Renal pelvis (tissue), 12 donors: ENCODE results near the gene OR10P1. TPM values are rescaled to one million over a fixed set of nuclear protein-coding genes. Genes with fewer than 3 reads are reported as not detected.
"Not testable (repeated sequence)": the region's sequence is repeated elsewhere in the genome, so short reads cannot be mapped to it uniquely, and the experiment has no call there.

ENCODE experiments used
- DNase-seq: peaks from one replicate; pipeline ENCODE4 v3.0.0-alpha.2; 2013
- long read RNA-seq, 16 experiments: transcript quantifications; one replicate each; lab custom pipeline, GENCODE V29; 2026
- polyA plus RNA-seq, 3 donors: library from polyadenylated mRNA; unstranded; fragments of 120-200 nt; gene quantifications; one replicate each; pipeline ENCODE4 v1.2.1, GENCODE V29; 2013; ENCODE audit not compliant: insufficient read length in 3 of 3

OR10P1 gene, protein sequence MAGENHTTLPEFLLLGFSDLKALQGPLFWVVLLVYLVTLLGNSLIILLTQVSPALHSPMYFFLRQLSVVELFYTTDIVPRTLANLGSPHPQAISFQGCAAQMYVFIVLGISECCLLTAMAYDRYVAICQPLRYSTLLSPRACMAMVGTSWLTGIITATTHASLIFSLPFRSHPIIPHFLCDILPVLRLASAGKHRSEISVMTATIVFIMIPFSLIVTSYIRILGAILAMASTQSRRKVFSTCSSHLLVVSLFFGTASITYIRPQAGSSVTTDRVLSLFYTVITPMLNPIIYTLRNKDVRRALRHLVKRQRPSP
- polyA plus RNA-seq = not detected
- long read RNA-seq, donor 1 = 0 reads
- long read RNA-seq, donor 2 = 0 reads
- long read RNA-seq, donor 3 = 0 reads
- long read RNA-seq, donor 4 = 0 reads
- long read RNA-seq, donor 5 = 0 reads
- long read RNA-seq, donor 6 = 0 reads
- long read RNA-seq, donor 7 = 0 reads
- long read RNA-seq, donor 8 = 0 reads
- long read RNA-seq, donor 9 = 0 reads
- long read RNA-seq, donor 10 = 0 reads
- long read RNA-seq, donor 11 = 0 reads
- long read RNA-seq, donor 12 = 0 reads
- long read RNA-seq, donor 13 = 0 reads
- long read RNA-seq, donor 14 = 0 reads
- long read RNA-seq, donor 15 = 0 reads
- long read RNA-seq, donor 16 = 0 reads

DNA sequence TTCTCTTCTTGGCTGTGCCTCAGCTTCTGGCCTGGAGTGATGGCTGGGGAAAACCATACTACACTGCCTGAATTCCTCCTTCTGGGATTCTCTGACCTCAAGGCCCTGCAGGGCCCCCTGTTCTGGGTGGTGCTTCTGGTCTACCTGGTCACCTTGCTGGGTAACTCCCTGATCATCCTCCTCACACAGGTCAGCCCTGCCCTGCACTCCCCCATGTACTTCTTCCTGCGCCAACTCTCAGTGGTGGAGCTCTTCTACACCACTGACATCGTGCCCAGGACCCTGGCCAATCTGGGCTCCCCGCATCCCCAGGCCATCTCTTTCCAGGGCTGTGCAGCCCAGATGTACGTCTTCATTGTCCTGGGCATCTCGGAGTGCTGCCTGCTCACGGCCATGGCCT, at the start of gene OR10P1:
OR10P1 (plus strand) TSS at position 40 of the 400 bp plus-strand sequence; CDS start at position 40, 0 bp downstream.
- DNase-seq = no peak

DNA sequence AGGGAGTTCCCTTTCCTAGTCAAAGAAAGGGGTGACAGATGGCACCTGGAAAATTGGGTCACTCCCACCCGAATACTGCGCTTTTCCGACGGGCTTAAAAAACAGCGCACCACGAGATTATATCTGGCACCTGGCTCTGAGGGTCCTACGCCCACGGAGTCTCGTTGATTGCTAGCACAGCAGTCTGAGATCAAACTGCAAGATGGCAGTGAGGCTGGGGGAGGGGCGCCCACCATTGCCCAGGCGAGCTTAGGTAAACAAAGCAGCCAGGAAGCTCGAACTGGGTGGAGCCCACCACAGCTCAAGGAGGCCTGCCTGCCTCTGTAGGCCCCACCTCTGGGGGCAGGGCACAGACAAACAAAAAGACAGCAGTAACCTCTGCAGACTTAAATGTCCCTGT, 46.5 kb upstream of the OR10P1 start:
- not testable (repeated sequence) for DNase-seq

DNA sequence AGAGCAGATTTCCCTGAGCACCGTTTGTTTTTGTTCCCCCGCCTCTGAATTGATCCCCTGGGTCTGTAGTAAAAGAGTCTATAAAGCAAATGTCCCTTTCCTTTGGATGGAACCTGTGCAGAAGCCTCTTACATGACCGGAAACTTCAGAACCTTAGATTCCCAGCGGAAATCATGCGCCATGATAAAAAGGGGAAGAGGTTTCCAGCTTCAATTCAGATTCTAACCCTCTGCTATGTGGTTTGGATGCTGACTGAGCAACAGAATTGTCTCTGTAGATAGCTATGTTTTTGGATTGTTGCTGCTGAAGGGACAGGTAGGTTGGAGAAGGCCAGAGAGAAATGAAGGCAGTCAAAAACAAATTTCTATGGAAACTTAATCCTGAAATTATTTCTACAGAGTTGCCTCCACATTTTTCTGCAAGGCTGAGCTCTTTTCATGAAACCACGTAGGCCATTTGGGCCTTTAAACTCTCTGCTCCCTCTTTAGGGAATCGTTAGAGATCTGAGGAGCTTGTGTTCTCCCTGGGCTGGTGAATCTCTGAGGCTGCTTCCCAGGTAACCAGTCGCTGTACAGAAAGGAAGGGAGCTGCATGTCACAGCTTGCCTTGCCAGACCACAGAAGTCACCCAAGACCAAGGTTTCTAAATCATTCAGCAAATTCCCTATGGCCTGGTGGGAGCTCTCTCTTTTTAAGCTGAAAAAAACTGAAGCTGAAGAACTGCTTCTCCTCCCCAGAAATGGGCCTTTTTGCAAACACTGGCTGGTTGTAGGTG, 28.7 kb upstream of the OR10P1 start:
- DNase-seq = no peak

DNA sequence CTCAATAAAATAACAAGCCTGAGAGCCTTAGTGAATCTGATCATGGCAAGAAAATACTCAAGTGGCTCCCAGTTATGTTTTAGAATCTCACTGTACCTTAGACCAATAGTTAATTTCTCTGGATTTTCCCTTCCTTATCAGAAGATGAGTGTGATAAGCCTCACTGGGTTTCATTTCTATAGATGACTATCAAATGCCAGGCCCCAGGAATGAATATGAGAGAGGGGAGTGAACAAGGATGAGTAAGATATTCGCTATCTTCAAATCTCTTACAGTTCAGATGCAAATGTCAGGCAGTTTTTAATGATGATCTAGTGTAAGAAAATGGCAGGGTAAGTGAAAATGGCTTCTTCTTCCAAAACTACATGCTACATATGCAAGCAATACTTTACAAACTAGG, 26.1 kb upstream of the OR10P1 start:
- no peak for DNase-seq

DNA sequence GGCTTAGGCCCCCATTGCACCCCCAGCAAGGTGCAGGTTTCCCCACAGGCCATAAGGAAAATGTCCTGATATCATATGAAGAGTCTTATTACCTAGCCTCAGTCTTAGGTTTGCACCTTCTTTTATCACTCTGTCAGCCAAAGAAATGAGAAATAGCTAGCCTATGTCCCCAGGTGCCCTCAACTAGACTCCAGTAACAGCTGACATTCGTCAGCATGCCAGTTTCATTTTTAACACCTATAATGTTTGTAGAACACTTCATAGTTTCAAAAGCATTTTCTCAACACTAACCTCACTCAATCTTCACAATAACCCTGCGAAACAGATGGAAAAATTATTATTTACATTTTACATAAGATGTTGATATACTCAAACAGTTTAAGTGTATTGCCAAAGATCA, 24.0 kb upstream of the OR10P1 start:
- no peak for DNase-seq

DNA sequence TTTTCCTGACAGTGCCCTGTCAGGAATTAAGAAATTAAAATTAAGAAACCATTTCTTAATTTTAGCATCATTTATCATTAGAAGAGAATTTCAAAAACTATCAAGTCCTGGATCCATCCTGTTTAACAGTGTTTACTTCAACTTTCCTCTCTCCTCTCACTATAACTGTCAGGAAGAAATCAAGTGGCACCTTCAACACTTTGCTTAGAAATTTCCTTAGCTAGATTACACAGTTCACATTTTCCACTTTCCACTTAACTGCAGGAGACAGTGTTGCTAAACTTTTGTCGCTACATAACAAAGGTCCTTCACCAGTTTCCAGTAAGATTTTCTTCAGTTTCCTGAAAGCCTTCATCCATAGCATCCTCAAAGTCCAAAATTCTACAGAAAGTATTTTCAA, 21.9 kb upstream of the OR10P1 start:
- DNase-seq = no peak

DNA sequence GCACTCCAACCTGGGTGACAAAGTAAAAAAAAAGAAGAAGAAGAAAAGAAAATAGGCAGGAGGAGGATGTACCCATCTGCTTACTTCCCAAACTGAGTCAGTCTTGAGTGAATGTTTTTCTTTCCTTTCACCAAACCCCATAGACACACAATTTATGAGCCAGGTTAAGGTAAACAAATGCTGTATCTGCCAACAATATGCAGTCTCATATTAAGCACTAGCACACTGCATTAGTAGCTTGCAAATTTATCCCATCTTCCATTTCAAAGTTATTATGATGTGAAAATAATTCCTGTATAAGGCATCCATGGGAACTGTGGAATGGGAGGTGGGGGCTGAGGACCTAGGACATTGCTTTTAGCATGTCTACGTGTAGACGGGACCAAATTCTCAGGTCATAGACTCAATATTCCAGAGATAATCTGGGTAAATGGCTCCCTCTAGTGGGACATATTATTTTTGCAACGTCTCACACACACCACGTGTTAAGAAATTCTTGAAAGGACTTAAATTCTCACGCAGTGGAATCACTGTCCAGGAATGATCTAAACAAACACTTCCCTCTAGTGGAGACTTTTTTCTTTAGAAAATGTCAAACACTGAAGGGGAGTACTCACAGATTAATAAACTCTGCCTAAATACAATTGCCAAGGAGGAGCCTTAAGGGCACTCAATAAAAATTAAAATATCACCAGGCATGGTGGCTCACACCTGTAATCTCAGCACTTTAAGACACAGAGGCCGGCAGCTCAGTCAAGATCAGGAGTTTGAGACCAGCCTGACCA, 17.1 kb upstream of the OR10P1 start:
- peak; percentile 93 for DNase-seq

DNA sequence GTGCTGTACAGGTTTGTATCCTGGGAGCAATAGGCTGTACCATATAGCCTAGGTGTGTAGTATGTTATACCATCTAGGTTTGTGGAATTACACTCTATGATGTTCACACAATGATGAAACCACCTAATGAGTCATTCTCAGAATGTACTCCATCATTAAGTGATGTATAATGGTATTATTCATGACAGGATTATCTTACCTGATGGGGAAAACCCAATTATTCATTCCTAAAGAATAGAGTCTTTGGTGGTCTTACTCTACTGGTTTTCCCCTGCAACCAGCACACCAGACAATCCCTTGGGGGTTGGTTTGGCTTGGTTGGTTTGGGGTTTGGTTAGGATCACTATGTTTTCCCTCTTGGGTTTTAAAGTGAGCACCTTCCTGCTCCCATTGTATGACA, 12.6 kb upstream of the OR10P1 start:
- DNase-seq = no peak

DNA sequence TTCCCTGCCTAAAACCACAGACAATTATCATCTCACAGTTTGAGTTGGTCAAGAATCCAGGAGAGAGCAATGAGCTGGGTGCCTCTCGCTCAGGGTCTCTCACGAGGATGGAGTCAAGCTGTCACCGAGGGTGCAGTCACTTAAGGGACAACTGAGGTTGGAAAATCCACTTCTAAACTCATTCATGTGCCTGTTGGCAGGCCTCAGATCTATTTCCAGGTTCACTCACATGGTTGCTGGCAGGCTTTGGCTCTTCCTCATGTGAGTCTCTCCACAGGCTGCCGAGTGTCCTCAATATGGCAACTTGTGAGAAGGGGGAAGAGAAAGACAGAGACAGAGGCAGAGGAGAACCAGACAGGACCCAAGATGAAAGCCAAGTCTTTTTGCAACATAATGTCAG, 10.5 kb upstream of the OR10P1 start:
- no peak for DNase-seq

DNA sequence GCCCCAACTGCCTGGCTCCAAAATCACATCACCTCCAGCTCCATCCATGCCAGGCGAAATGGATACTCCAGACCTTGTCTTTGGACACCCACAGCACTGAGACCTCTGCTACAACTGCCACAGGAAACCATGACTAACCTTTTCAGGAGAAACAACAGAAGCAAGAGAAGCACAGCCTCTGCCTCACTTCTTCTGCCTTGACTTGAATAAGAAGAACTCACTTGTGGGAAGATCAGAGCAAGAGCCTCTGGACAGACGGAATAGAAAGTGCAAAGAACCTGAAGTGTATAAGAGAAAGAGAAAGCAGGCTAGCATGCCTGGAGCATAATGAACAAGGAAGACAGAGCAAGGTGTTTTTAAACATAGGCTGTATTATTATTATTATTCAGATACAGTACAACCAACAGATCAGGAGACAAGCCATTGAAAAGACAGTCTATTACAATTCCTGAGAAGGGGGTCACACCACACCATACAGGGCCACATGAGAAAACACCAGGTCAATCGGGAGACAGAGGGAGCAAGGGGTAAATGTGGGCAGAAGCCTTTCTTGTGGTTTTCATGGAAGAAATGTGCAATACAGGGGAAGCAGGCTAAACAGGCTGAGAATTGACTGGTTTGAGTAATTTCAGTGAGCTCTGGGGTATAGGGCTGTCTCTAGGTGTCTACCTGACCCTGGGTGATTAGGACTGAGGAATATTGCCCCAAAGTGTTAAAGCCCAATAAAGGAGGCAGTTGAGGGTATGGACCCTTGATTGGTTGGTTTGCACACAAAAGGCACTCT, 7.4 kb upstream of the OR10P1 start:
- DNase-seq = no peak

DNA sequence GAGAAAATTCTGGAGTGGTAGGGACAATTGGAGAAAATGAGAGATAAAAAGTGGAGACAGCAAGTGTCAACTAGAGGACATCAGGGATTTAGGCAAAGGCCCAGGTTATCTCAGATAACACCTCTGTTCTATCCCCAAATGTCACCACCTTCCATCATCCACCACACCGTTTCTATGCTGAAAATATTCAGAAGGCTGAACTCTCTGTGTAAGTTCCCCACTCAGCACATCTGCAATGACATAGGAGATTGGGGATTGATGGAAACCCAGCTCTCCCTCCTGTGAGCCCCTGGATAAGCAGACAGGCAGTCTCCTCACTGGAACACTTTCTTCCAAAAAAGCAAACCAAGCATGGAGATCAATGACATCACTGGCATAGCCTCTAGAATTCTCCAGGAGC, 5.6 kb upstream of the OR10P1 start:
- DNase-seq = no peak

DNA sequence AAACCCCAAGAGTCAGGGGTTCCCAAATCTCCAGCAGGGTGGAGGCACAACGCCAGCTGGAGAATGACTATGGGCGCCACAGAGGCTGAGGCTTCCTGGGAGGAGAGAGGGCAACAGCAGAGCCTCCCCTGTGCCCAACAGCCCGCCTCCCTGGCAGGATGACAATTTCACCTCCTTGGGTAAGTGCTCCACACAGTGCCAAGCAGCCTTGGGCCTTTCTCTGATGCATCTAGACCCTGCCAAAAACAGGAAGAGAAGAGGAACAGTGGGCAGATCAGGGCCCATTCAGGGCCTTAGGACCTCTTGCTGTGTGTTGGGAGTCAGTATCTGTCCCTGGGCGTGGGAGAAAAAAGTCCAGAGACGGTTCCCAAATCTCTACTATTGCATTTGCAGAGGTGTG, 5.0 kb upstream of the OR10P1 start:
- DNase-seq = no peak

DNA sequence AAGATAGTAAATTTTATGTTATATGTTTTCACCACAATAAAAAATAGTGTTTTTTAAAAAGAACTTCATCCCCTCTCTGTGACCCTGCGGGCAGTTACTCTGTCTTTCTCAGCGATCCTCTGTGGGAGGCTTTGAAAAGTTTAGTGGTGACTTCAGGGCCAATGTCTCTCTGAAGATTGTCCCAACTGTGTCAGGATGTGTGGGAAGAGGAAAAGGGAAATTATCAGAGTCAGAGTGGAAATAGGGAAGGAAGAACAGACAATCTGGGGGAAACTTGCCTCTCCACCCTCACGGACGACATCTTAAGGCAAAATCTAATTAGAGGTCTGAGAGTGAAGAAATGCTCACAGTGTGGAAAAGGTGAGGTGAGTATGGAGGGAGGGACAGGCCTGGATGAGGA, 3.5 kb upstream of the OR10P1 start:
- DNase-seq = no peak

DNA sequence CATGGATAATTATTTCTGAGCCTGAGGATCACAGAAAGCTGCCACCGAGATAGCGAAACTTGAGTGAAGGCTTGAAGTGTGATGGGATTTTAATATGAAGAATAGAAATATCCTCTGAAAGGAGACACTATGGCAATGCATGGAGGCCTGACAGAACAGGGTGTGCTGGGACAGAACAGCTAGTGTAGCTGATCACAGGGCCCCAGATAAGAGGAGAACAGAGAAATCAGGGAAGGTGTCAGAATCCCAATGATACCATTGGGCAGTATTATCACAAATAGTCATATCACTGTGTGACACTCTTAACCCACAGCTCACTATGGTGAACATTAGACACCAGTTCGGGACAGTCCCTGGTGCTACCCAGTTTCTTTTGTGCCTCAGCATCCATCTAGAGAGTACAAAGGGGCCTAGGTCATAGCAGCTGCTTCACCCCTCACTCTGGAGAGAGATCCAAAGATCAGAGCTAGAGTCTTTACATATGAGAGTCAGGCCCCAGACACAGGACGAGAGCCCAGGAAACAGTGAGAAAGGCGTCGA, 506 bp upstream of the OR10P1 start:
- no peak for DNase-seq

DNA sequence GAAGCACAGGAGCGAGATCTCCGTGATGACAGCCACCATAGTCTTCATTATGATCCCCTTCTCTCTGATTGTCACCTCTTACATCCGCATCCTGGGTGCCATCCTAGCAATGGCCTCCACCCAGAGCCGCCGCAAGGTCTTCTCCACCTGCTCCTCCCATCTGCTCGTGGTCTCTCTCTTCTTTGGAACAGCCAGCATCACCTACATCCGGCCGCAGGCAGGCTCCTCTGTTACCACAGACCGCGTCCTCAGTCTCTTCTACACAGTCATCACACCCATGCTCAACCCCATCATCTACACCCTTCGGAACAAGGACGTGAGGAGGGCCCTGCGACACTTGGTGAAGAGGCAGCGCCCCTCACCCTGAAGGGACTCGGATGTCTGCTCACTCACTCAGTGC, 775 bp downstream of the OR10P1 start:
- DNase-seq = no peak

DNA sequence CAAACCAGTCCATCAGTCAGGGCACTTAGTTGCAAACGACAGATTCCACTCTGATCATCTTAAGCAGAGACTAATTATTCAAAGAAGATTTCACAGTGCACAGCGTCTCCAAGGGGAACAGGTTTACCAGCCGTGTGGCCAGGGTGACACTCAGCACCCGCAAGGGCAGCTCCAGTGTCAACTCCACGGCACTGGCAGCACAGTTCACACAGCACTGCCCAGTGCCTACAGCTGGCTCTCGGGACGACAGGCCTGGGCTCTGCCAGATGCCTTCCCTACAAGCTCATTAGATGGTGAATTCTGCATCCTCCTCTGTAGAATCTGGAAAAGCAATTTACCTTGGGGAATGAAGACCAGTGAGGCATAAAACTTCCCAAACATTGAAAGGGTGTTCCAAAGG, 4.9 kb downstream of the OR10P1 start:
- no peak for DNase-seq

DNA sequence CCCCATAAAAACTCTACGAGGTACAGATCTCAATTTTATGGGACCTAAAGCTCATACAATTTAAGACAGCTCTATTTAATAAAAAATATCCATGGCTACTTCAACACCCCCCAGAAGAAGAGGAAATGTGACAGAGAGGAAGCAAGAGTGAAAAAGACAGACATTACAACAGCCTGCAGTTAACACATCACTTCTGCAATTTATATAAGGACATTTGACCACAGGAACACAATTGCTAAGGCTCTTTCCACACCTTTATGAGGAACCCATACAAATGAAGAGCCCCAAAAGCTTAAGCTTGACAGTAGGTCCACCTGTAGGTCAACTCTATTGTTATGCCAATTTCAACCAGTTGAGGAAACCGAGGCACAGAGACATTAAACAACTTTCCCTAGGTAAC, 5.6 kb downstream of the OR10P1 start:
- DNase-seq = no peak

DNA sequence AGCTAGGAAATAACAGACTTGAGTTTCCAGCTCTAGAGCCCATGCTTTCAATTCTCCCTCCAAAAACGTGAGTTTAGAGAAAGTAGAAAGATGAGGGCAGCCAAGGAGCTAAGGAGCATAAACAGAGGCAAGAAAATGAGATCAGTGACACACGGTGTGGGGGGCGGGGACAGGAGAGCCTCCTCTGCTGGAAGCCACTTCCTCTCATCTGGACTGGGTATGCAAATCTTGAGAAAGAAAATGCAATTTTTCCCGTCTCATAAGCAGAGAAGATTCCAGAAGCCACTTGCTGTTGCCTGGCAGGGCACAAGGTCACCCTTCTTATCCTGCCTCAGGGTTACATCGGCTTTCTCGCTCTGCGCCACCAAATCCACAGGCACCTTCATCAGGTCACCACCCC, 6.0 kb downstream of the OR10P1 start:
- DNase-seq = no peak

DNA sequence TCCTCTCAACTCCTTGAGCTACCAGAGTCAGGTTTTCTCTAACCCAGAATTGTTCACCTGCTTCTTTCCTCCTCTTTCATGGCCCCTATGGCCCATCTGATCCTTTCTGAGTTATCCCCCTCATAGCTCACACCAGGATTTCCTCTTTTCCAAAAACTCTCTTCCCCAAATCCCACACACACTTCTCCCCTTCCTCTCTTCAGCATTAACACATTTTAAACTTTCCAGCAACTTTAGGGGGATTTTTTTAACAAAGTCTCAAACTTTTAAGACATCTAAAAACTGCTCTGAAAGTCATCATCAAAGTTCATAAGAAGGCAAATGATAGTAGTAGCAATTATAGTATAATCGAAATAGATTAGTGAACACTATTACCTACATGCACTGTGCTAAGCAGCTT, 7.9 kb downstream of the OR10P1 start:
- DNase-seq = no peak

DNA sequence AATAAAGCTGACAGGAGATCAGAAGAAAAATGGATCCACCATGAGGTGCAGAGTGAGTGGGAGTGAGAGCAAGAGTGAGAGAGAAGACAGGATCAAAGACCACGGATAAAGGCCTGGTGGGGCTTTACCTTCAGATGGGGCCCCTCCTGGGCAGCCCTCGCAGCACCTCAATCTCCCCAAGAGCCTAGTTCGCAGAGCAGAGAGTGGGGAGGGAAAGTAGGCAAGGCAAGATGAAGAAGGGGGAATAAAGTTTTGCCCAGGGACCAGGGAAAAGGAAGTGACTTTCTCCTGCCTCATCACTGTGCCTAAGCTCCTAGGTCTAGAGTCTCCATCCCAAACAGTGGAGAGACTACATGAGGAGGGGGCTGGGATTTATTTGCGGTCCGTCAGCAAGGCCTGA, 10.3 kb downstream of the OR10P1 start:
- DNase-seq = no peak
